HepG2 (cell line): ENCODE results near the gene ACSF3. TPM values are rescaled to one million over a fixed set of nuclear protein-coding genes. Genes with fewer than 3 reads are reported as not detected.

ENCODE experiments used
- ATAC-seq: fragments of 200-7000 bp; cut with Tn5 transposase; 3 replicates; pipeline ENCODE4 v1.9.1; 2020; ENCODE audit warnings: mild to moderate bottlenecking, moderate library complexity
- BruUV-seq: library from RNA; stranded (reverse); fragments of 400-500 nt; replicated peaks from 2 replicates; lab custom pipeline; 2021; lab: Mats Ljungman, UMichigan
- CTCF ChIA-PET: fragments of 300-600 bp; formaldehyde crosslinking; extraction: SDS; loops from one replicate; lab custom pipeline; 2021; ENCODE audit warnings: low total read pairs, inconsistent platforms, low intra/inter-chr PET ratio; lab: Yijun Ruan, JAX
- POLR2A ChIA-PET: fragments of 350-600 bp; sonication (Branson Sonifier 250); formaldehyde crosslinking; loops from one replicate; lab custom pipeline; 2020; ENCODE audit warnings: antibody characterized with exemption, inconsistent platforms; lab: Yijun Ruan, JAX
- DNase-seq: peaks from one replicate; pipeline ENCODE4 v3.0.0-alpha.2; 2015; ENCODE audit warnings: low spot score
- FAIRE-seq: peaks from 3 replicates; lab custom pipeline; 2011; peaks lifted over from hg19 to GRCh38; lab: Jason Lieb, UNC
- H2AFZ ChIP-seq: one replicate; pipeline ENCODE4 v1.6.1; 2011; ENCODE audit warnings: low read length, inconsistent platforms
- H3K27ac ChIP-seq: fragments of 300-600 bp; 3 replicates; pipeline ENCODE4 v1.8.0; 2011; ENCODE audit warnings: mixed run types, mild to moderate bottlenecking, mixed read lengths, low read length, inconsistent platforms; ENCODE audit not compliant: insufficient read depth; ENCODE audit errors: extremely low read length
- H3K27me3 ChIP-seq, 2 experiments: fragments of 200-600 bp in 1 of 2; 2 replicates in 1 of 2; 3 replicates in 1 of 2; pipeline versions ENCODE4 v1.6.0 to v1.8.0; 2011; ENCODE audit warnings: low read length in 2 of 2, mild to moderate bottlenecking in 2 of 2, moderate library complexity in 2 of 2, inconsistent platforms in 1 of 2; ENCODE audit not compliant: insufficient read depth in 2 of 2, control insufficient read depth in 1 of 2
- H3K36me3 ChIP-seq, 2 experiments: fragments of 200-600 bp in 1 of 2; replicated peaks in 1 of 2; 2 replicates in 1 of 2; 3 replicates in 1 of 2; pipeline versions ENCODE4 v1.5.1 to v1.8.0; 2011; ENCODE audit warnings: low read length in 2 of 2, inconsistent platforms in 1 of 2; ENCODE audit not compliant: insufficient read depth in 2 of 2, control insufficient read depth in 1 of 2
- H3K4me1 ChIP-seq: 2 replicates; pipeline ENCODE4 v1.5.1; 2012; ENCODE audit warnings: low read length, inconsistent platforms; ENCODE audit not compliant: insufficient read depth
- H3K4me2 ChIP-seq: 2 replicates; pipeline ENCODE4 v1.6.0; 2011; ENCODE audit warnings: low read depth, low read length, inconsistent platforms
- H3K4me3 ChIP-seq, 3 experiments: fragments of 200-600 bp in 1 of 3; sonication (generic), shearing (Covaris generic) in 1 of 3; replicated peaks in 1 of 3; 2 replicates each; pipeline ENCODE4 v1.5.1; 2011 to 2016; ENCODE audit warnings: low read length in 3 of 3, inconsistent platforms in 2 of 3, low read depth in 2 of 3, mild to moderate bottlenecking in 2 of 3, control low read depth in 1 of 3, mixed read lengths in 1 of 3; ENCODE audit not compliant: insufficient read depth in 1 of 3
- H3K79me2 ChIP-seq: one replicate; pipeline ENCODE4 v1.6.1; 2011; ENCODE audit warnings: low read length, inconsistent platforms; ENCODE audit not compliant: insufficient read depth
- H3K9ac ChIP-seq: 2 replicates; pipeline ENCODE4 v1.6.0; 2011; ENCODE audit warnings: mild to moderate bottlenecking, low read depth, low read length, inconsistent platforms; ENCODE audit not compliant: insufficient read depth
- H3K9me3 ChIP-seq: 2 replicates; pipeline ENCODE4 v1.5.1; 2012; ENCODE audit warnings: mild to moderate bottlenecking, low read length
- H4K20me1 ChIP-seq: 2 replicates; pipeline ENCODE4 v1.6.0; 2011; ENCODE audit warnings: inconsistent platforms, mild to moderate bottlenecking, low read length, moderate library complexity; ENCODE audit not compliant: insufficient read depth
- EED ChIP-seq: sonication (generic); formaldehyde crosslinking; IDR thresholded peaks from 2 replicates; pipeline ENCODE4 v1.5.0; 2020; ENCODE audit warnings: mild to moderate bottlenecking, missing genetic modification reagents
- MEIS1 ChIP-seq: sonication (generic); formaldehyde crosslinking; IDR thresholded peaks from 2 replicates; pipeline ENCODE4 v1.9.0; 2021; ENCODE audit warnings: mild to moderate bottlenecking, missing genetic modification reagents, moderate library complexity, borderline replicate concordance
- NFATC3 ChIP-seq: sonication (generic); formaldehyde crosslinking; IDR thresholded peaks from 2 replicates; pipeline ENCODE4 v1.5.1; 2020; ENCODE audit warnings: mild to moderate bottlenecking, missing genetic modification reagents
- ZC3H4 ChIP-seq: sonication (generic); formaldehyde crosslinking; IDR thresholded peaks from 2 replicates; pipeline ENCODE4 v1.4.0; 2020; ENCODE audit warnings: missing genetic modification reagents, borderline replicate concordance
- ZFP36L1 ChIP-seq: sonication (generic); formaldehyde crosslinking; IDR thresholded peaks from 2 replicates; pipeline ENCODE4 v1.8.0; 2022; ENCODE audit warnings: mild to moderate bottlenecking, missing genetic modification reagents, moderate library complexity
- ZNF251 ChIP-seq: sonication (generic); formaldehyde crosslinking; IDR thresholded peaks from 2 replicates; pipeline ENCODE4 v1.9.0; 2021; ENCODE audit warnings: mild to moderate bottlenecking, missing genetic modification reagents
- ZNF547 ChIP-seq: sonication (generic); formaldehyde crosslinking; IDR thresholded peaks from 2 replicates; pipeline ENCODE4 v1.5.1; 2020; ENCODE audit warnings: mild to moderate bottlenecking, missing genetic modification reagents
- ZNF75D ChIP-seq: sonication (generic); formaldehyde crosslinking; IDR thresholded peaks from 2 replicates; pipeline ENCODE4 v1.8.1; 2023; ENCODE audit warnings: missing genetic modification reagents, mild to moderate bottlenecking, borderline replicate concordance
- WGBS: methylation state at CpG from one replicate; pipeline ENCODE4 v1.1.6; 2017; ENCODE audit warnings: low lambda C conversion rate; 5-methylcytosine and 5-hydroxymethylcytosine counted together
- in situ Hi-C: cut with HindIII; loops from 2 replicates; pipeline ENCODE4 v1.10.0; 2017; ENCODE audit warnings: low pct_unique_long_range_greater_than_20kb; ENCODE audit not compliant: extremely low pct_ligation_motif_present
- intact Hi-C: fragments of 100-400 bp; cut with micrococcal nuclease; formaldehyde crosslinking; loops from one replicate; pipeline ENCODE4 v1.10.0; 2022; ENCODE audit not compliant: unreplicated experiment
- polyA plus RNA-seq, 8 experiments: library from polyadenylated mRNA; depleted of rRNA in 3 of 8; stranded (reverse) in 7 of 8; unstranded in 1 of 8; fragments of >200 nt; fragmentation: Illumina TruSeq in 4 of 8; extraction: Trizol in 4 of 8; gene quantifications; 2 replicates each; pipeline versions ENCODE4 v1.2.1 to v1.2.3, GENCODE V29; 2011 to 2016; ENCODE audit warnings: low read depth in 4 of 8, missing spikeins in 1 of 8, mixed read lengths in 1 of 8; ENCODE audit not compliant: insufficient read depth in 1 of 8
- total RNA-seq, 5 experiments: library from RNA; depleted of rRNA; stranded (reverse); fragments of >200 nt; fragmentation: Illumina TruSeq; extraction: Trizol; gene quantifications; 2 replicates each; pipeline ENCODE4 v1.2.3, GENCODE V29; 2016; ENCODE audit warnings: low read depth in 1 of 5
- TF ChIP-seq, protein P1 (sequence below): sonication (generic); formaldehyde crosslinking; IDR thresholded peaks from 2 replicates; pipeline ENCODE4 v1.4.0; 2020; ENCODE audit warnings: missing genetic modification reagents
- TF ChIP-seq, protein P2 (sequence below): sonication (generic); formaldehyde crosslinking; IDR thresholded peaks from 2 replicates; pipeline ENCODE4 v1.8.1; 2022; ENCODE audit warnings: mild to moderate bottlenecking, missing genetic modification reagents
- TF ChIP-seq, protein P3 (sequence below): sonication (generic); formaldehyde crosslinking; IDR thresholded peaks from 2 replicates; pipeline ENCODE4 v1.5.0; 2020; ENCODE audit warnings: mild to moderate bottlenecking, low read depth, missing genetic modification reagents, borderline replicate concordance

ACSF3 gene
- total and polyA plus RNA-seq, 2 of the 13 experiments (the other 11 are each of a cell fraction or from before 2014, with no cell fraction given), result 14.9 to 30.6 TPM

DNA sequence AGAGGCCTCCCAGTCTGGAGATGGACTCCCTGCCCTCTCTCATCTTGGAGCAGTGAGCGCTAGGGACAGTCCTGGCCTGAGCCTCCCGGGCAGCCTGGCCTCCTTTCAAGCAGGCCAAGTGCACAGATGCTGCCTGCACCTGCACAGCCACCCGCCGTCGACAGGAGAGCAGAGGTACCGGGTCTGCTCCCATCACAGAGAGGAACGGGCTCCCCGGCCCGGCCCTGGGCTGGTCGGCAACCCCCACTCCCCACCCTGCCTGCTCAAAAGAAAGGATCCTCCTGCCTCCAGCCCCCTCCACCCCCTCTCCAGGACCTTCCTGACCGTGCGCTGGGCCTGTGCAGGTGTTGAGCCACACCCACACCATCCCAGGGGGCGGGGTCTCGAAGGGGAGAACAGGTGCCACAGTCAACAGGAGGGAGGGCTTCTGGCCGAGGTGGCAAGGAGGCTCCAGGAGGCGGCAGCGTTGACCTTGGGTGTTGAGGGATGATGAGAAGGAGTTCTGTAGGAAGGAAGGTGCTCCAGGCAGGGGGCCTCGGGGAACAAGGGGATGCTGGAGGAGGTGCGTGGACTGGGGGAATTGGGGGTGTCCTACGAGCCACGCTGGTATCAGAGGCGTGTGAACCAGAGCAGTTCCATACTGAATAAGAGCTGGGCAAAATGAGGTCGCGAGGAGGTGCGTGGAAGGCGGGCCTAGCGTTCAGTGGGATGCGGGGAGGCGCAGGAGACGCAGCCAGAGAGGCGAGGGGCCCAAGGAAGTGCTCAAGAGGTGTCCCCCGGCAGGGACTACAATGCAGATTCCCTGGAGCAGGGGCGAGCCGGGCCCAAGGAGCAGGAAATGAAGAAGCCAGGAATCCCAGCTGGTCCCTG lies 76.9 kb downstream of the ACSF3 start:
- H4K20me1 ChIP-seq, result peaks cover 17% of the 10 kb centered on the region
- H3K27me3 ChIP-seq, result peaks cover 50 to 83% of the 10 kb centered on the region in 2 experiments
- FAIRE-seq, result no peak
- CTCF ChIA-PET, result interaction anchor here (3.4 kb wide), 1 partner anchor 331 kb away, joined by 17 read pairs; no protein-coding TSS in a partner anchor
- peak overlapping the region in 2 of 3 experiments; percentile 13 to 62; a peak in 2 of 6 replicates for H3K4me3 ChIP-seq
- intact Hi-C loops, result loop anchor here (5.0 kb wide), 1 partner anchor 47 kb away; the partner anchor contains the start of gene ZNF778
- BruUV-seq, result no TSS peak
- in situ Hi-C loops, result no loop called here
- no peaks in the 10 kb centered on the region for H3K79me2 ChIP-seq
- H3K4me2 ChIP-seq, result peak overlapping the region; percentile 68
- H2AFZ ChIP-seq, result no peak overlapping the region
- no peak overlapping the region for H3K9ac ChIP-seq
- no peaks in the 10 kb centered on the region for H3K36me3 ChIP-seq
- POLR2A ChIA-PET, result interaction anchor here (0.7 to 1.3 kb wide), 13 partner anchors 13 to 433 kb away, joined by 3 to 10 read pairs (median 3); partner anchors contain the start of genes GALNS, SLC22A31 and TRAPPC2L
- 42% methylated on average over 25 of the region's 34 CpGs for WGBS
- no peak for ATAC-seq
- DNase-seq, result no peak
- H3K4me1 ChIP-seq, result peaks cover 62% of the 10 kb centered on the region
- no peaks in the 10 kb centered on the region for H3K9me3 ChIP-seq
- no peak overlapping the region for H3K27ac ChIP-seq
- TF ChIP-seq ZNF251 (CRISPR knock-in tag) (no peak), ZC3H4 (CRISPR knock-in tag) (no peak), NFATC3 (CRISPR knock-in tag) (no peak), EED (CRISPR knock-in tag) (no peak), ZNF547 (CRISPR knock-in tag) (0 out of 2 replicates have a peak, but pooled peaks have one; percentile 12), ZNF75D (CRISPR knock-in tag) (no peak), MEIS1 (no peak), ZFP36L1 (CRISPR knock-in tag) (no peak)
- TF ChIP-seq, protein P1, sequence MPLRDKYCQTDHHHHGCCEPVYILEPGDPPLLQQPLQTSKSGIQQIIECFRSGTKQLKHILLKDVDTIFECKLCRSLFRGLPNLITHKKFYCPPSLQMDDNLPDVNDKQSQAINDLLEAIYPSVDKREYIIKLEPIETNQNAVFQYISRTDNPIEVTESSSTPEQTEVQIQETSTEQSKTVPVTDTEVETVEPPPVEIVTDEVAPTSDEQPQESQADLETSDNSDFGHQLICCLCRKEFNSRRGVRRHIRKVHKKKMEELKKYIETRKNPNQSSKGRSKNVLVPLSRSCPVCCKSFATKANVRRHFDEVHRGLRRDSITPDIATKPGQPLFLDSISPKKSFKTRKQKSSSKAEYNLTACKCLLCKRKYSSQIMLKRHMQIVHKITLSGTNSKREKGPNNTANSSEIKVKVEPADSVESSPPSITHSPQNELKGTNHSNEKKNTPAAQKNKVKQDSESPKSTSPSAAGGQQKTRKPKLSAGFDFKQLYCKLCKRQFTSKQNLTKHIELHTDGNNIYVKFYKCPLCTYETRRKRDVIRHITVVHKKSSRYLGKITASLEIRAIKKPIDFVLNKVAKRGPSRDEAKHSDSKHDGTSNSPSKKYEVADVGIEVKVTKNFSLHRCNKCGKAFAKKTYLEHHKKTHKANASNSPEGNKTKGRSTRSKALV (CRISPR knock-in tag), result no peak
- TF ChIP-seq, protein P2, sequence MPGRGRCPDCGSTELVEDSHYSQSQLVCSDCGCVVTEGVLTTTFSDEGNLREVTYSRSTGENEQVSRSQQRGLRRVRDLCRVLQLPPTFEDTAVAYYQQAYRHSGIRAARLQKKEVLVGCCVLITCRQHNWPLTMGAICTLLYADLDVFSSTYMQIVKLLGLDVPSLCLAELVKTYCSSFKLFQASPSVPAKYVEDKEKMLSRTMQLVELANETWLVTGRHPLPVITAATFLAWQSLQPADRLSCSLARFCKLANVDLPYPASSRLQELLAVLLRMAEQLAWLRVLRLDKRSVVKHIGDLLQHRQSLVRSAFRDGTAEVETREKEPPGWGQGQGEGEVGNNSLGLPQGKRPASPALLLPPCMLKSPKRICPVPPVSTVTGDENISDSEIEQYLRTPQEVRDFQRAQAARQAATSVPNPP (CRISPR knock-in tag), result no peak
- TF ChIP-seq, protein P3, sequence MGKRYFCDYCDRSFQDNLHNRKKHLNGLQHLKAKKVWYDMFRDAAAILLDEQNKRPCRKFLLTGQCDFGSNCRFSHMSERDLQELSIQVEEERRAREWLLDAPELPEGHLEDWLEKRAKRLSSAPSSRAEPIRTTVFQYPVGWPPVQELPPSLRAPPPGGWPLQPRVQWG (CRISPR knock-in tag), result no peak
